Panc1 (cell line): ENCODE data around the gene ENTHD1.

Experiments
- POLR2AphosphoS5 ChIP-seq: IDR thresholded peaks from 2 replicates; pipeline ENCODE4 v1.6.1; 2012; ENCODE audit warnings: mild to moderate bottlenecking, low read depth, low read length, moderate library complexity
- SIN3A ChIP-seq: IDR thresholded peaks from 2 replicates; pipeline ENCODE4 v1.6.1; 2012; ENCODE audit warnings: low read depth, mild to moderate bottlenecking, low read length, moderate library complexity, borderline replicate concordance; ENCODE audit not compliant: insufficient read depth
- TCF7L2 ChIP-seq: IDR thresholded peaks from 2 replicates; pipeline ENCODE4 v1.6.1; 2011; ENCODE audit warnings: mild to moderate bottlenecking, low read depth, low read length, inconsistent platforms
- TF ChIP-seq, protein P1 (sequence below), 2 experiments: IDR thresholded peaks; 2 replicates each; pipeline ENCODE4 v1.6.1; 2011 to 2012; ENCODE audit warnings: low read depth in 2 of 2, control low read depth in 1 of 2, low read length in 1 of 2, mild to moderate bottlenecking in 1 of 2, moderate library complexity in 1 of 2; ENCODE audit not compliant: insufficient read depth in 1 of 2
- TF ChIP-seq, protein P2 (sequence below): fragments of 450-650 bp; IDR thresholded peaks from 2 replicates; pipeline ENCODE4 v1.5.1; 2017; ENCODE audit warnings: mild to moderate bottlenecking

DNA sequence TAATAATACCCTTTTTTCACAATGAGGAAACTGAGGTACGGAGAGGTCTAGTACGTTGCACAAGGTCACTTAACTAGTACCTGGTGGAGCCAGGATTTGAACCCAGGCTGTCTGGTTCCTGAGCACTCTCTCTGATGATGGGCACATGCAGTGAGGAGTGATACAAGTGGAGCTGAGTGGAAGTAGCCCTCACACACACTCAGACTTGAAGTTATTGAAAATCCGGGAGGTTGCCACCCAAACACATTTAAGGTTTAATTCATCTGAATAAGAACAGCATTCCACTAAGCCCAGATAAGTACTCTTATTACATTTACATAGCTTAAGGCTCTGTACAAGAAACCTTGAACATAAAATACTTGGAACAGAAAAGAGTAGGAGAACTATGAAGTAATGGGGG lies 12.1 kb upstream of the ENTHD1 start:
- no peak for TF ChIP-seq POLR2AphosphoS5
- TF ChIP-seq, protein P1, sequence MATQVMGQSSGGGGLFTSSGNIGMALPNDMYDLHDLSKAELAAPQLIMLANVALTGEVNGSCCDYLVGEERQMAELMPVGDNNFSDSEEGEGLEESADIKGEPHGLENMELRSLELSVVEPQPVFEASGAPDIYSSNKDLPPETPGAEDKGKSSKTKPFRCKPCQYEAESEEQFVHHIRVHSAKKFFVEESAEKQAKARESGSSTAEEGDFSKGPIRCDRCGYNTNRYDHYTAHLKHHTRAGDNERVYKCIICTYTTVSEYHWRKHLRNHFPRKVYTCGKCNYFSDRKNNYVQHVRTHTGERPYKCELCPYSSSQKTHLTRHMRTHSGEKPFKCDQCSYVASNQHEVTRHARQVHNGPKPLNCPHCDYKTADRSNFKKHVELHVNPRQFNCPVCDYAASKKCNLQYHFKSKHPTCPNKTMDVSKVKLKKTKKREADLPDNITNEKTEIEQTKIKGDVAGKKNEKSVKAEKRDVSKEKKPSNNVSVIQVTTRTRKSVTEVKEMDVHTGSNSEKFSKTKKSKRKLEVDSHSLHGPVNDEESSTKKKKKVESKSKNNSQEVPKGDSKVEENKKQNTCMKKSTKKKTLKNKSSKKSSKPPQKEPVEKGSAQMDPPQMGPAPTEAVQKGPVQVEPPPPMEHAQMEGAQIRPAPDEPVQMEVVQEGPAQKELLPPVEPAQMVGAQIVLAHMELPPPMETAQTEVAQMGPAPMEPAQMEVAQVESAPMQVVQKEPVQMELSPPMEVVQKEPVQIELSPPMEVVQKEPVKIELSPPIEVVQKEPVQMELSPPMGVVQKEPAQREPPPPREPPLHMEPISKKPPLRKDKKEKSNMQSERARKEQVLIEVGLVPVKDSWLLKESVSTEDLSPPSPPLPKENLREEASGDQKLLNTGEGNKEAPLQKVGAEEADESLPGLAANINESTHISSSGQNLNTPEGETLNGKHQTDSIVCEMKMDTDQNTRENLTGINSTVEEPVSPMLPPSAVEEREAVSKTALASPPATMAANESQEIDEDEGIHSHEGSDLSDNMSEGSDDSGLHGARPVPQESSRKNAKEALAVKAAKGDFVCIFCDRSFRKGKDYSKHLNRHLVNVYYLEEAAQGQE (IDR thresholded peaks at IDR 0.05; ENCODE audit: insufficient read depth in 1 of 2, low read depth in 2 of 2, low read length in 1 of 2) = no peak
- TF ChIP-seq, protein P2, sequence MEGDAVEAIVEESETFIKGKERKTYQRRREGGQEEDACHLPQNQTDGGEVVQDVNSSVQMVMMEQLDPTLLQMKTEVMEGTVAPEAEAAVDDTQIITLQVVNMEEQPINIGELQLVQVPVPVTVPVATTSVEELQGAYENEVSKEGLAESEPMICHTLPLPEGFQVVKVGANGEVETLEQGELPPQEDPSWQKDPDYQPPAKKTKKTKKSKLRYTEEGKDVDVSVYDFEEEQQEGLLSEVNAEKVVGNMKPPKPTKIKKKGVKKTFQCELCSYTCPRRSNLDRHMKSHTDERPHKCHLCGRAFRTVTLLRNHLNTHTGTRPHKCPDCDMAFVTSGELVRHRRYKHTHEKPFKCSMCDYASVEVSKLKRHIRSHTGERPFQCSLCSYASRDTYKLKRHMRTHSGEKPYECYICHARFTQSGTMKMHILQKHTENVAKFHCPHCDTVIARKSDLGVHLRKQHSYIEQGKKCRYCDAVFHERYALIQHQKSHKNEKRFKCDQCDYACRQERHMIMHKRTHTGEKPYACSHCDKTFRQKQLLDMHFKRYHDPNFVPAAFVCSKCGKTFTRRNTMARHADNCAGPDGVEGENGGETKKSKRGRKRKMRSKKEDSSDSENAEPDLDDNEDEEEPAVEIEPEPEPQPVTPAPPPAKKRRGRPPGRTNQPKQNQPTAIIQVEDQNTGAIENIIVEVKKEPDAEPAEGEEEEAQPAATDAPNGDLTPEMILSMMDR = no peak
- no peak for TF ChIP-seq TCF7L2
- no peak for TF ChIP-seq SIN3A
